Stimulated activated CD8-positive, alpha-beta memory T cell treated with anti-CD3 and anti-CD28 coated beads, Interleukin-12 subunit alpha, Interleukin-12 subunit beta, amount 100 ng/mL, for 1 hour (primary cell): ENCODE results near the gene WNT3A.
"Not testable (repeated sequence)": the region's sequence is repeated elsewhere in the genome, so short reads cannot be mapped to it uniquely, and the experiment has no call there.

Source experiments
- DNase-seq: peaks from one replicate; pipeline ENCODE4 v3.0.0-alpha.2; 2020; ENCODE audit warnings: low read depth

Gene WNT3A

GRCh38 chr1:228006786-228007048, at the start of gene WNT3A:
Gene WNT3A (plus strand): TSS chr1:228006998. CDS start chr1:228007129, 131 bp downstream.
- no peak for DNase-seq

DNA sequence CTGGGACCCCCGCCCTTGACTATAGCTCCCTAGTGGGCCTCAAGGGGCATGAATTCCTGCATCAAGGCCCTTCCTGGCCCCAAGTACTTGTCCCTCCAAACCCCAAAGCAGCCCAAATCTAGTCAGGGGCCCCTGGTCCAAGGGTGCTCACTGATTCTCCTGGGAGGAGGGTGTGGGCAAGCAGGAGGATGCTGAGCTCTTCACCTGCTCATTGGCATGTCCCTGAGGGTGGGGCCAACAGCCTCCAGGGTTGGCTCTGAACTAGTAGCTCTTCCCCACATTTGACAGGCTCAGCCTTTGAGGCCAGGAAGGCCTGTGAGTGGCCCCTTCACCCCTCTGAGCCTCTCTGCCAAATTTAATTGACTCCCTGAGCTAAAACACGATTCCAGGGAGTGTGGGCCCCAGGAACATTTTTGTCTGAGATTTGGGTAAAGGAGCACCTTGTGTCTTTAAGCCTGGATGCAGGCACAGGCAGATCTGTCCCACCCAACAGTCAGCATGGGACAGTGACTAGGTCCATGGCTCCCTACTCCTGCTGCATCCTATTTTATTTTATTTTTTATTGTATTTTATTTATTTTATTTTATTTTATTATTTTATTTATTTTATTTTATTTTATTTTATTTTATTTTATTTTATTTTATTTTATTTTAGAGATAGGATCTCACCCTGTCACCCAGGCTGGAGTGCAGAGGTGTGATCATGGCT, 48.0 kb upstream of the WNT3A start:
- no peak for DNase-seq

DNA sequence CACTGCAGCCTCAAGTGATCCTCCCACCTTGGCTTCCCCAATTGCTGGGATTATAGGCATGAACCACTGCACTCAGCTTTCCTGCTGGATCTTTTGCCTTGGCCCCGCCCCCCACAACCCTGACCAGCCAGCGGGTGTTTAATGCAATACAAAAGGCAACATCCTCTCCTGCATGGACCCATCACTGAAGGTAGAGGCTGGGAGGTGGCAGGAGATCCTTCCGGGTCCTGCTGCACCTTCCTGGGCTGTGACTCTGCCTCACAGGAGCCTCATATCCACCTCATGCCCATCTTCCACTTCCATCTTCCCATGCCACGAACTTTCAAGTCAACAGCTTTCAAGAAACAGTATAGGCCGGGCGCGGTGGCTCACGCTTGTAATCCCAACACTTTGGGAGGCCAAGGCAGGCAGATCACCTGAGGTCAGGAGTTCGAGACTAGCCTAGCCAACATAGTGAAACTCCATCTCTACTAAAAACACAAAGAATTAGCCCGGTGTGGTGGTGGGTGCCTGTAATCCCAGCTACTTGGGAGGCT, 47.4 kb upstream of the WNT3A start:
- no peak for DNase-seq

DNA sequence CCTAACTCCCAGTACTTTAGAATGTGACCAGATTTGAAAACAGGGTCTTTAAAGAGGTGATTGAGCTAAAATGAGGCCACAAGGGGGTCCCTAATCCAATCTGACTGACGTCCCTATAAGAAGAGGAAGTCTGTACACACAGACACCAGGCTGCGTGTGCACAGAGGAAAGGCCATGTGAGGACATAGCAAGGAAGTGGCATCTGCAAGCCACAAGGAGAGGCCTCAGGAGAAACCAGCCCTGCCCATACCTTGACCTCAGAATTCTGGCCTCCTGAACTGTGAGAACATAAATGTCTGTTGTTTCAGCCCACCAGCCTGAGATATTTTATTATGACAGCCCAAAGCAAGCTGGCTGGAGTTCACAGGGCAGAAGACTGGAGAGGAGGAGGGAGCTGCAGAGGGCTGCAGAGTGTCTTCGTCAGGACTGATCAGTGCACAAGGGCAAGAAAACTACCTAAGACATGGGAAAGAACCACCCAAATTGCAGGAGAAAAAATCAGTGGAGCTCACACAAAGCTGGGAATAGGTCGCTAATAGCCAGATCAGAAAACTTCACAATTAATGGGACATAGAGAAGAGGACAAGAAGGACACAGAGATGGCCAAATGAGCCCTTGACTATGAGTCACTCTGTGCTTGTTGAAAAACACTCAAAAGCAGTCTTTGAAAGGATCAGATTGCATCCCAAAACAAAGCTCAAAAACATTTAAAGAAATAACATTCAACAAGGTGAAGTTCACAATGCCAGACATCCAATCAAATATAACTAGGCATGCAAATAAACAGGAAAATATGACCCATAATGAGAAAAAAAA, 44.9 kb upstream of the WNT3A start:
- no peak for DNase-seq

DNA sequence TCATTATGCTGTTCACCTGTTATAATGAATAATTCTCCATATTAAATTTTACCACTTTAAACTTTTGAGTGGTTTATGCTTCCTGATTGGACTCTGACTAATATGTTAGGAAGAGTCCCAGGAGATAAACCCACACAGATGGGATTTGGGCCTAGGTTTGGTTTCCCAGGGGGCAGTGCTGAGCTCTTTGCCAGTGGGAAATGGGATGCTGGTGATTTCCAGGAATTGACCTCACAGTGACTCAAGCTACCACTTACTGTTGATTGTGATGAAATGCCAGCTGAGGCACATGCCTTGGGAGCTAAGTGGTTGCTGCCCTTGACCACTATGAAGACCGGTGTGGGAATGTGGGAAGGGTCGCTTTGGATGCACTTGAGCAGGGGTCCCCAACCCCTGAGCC, 40.1 kb upstream of the WNT3A start:
- DNase-seq: not testable (repeated sequence)

- DNase-seq: not testable (repeated sequence)
Measured at GRCh38 chr1:227967815-227968214, 39.0 kb upstream of the WNT3A start.

DNA sequence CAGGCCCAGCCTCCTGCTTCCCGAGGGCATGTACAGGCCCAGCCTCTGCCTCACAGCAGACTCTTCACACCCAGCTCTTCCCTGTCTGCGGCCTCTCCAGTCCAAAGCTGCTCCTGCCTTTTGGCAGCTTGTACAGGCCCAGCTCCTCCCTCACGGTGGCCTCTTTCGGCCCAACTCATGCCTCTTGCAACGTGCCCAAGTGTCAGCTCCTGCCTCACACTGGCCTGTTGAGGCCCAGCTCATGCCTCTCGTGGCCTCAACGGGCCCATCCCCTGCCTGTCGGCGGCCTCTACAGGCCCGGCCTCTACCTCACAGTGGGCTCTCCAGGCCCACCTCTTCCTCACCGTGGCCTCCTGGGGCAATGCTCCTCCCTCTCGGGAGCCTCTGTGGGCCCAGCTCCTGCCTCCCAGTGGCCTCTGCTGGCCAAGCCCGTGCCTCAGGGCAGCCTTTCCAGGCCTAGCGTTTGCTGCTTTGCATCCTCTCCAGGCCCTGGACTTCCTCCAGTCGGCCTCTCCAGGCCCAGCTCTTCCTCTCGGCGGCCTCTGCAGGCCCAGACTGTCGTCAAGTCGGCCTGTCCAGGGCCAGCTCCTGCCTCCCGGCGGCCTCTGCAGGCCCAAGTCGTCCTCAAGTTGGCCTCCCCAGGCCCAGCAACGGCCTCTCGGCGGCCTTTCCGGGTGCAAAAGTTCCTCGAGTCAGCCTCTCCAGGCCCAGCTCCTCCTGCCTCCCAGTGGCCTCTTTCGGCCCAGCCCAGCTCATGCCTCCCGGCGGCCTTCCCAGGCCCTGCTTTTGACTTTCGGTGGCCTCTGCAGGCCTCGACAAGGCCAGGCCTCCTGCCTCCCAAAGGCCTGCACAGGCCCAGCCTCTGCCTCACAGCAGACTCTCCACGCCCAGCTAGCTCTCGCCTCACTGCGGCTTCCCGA, 36.5 kb upstream of the WNT3A start:
- DNase-seq: not testable (repeated sequence)

DNA sequence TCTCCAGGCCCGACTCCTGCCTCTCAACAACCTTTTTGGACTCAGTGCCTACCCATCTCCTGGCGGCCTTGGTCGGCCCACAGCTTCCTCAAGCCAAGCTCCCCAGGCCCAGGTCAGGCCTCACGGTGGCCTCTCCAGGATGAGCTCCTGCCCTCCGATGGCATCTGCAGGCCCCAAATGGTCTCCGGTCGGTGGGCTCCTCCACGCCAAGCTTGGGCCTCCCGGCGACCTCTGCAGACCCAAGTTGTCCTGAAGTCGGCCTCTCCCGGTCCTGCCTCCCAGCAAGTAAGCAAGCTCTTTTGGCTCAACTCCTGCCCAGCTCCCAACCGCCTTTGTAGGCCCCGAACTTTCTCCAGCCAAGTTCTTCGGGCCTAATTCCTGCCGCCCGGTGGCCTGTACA, 35.6 kb upstream of the WNT3A start:
- not testable (repeated sequence) for DNase-seq

DNA sequence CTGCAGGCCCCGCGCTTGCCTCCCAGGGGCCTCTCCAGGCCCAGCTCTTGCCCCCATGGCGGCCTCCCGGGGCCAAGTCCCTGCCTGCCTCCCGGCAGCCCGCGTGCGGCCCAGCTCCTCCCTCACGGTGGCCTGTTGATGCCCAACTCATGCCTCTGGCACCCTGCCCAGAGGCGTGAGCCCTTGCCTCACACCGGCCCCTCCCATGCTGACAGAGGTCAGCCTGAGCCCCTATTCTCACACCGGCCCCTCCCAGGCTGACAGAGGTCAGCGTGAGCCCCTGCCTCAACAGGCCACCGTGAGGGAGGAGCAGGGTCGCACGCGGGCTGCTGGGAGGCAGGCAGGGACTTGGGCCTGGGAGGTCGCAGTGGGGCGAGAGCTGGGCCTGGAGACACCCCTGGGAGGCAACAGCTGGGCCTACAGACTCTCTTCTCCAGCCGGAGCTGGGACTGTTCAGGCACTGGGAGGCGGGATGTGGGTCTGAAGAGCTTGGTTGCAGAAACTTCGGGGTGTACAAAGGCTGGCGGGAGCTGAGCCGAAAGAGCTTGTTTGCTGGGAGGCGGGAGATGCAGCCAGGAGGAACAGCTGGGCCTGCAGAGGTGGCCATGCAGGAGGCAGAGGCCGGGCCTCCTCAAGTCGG, 35.0 kb upstream of the WNT3A start:
- not testable (repeated sequence) for DNase-seq

DNA sequence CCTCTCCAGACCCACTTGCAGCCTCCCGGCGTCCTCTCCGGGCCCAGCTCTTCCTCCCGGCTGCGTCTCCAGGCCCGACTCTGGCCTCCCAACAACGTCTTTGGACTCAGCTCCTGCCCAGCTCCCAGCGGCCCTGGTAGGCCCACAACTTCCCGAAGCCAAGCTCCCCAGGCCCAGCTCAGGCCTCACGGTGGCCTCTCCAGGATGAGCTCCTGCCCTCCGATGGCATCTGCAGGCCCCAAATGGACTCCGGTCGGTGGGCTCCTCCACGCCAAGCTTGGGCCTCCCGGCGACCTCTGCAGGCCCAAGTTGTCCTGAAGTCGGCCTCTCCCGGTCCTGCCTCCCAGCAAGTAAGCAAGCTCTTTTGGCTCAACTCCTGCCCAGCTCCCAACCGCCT, 34.5 kb upstream of the WNT3A start:
- not testable (repeated sequence) for DNase-seq

DNA sequence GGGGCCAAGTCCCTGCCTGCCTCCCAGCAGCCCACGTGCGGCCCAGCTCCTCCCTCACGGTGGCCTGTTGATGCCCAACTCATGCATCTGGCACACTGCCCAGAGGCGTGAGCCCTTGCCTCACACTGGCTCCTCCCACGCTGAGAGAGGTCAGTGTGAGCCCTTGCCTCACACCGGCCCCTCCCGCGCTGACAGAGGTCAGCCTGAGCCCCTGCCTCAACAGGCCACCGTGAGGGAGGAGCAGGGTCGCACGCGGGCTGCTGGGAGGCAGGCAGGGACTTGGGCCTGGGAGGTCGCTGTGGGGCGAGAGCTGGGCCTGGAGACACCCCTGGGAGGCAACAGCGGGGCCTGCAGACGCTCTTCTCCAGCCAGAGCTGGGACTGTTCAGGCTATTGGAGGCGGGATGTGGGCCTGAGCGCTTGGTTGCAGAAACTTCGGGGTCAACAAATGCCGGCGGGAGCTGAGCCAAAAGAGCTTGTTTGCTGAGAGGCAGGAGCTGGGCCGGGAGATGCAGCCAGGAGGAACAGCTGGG, 33.9 kb upstream of the WNT3A start:
- not testable (repeated sequence) for DNase-seq

- DNase-seq: not testable (repeated sequence)
Measured at GRCh38 chr1:227973724-227974288, 33.0 kb upstream of the WNT3A start.

DNA sequence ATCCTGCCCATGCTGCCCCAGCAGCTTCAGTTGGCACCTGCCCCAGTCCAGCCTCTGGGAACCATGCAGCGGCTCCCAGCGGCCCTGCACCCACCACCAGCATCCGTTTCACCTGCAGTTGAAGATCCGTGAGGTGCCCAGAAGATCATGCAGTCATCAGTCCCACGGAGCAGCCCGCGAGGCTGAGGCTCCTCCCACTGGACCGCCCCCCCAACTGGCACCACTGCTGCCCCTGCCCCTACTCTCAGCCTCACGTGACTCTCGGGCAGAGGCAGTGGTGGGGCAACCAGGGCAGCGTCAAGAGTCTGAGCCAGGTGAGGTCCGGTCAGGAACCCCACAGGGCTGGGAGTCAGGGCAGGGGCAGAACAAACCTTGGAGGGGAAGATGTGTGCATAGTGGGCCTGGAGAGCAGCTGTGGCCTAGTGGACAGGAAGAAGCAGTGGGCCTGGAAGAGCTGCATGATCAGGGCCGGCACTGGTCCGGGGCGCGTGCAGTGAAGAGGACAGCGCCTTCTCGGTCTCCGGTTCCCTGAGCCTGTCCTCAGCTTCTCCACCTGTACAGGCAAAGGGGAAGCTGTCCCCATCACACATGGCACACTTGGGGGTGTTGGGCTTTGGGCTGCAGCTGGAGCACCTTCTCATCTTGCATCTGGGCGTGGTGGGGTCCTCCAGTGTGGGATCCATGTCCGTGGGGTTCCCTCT, 31.1 kb upstream of the WNT3A start:
- DNase-seq: not testable (repeated sequence)

DNA sequence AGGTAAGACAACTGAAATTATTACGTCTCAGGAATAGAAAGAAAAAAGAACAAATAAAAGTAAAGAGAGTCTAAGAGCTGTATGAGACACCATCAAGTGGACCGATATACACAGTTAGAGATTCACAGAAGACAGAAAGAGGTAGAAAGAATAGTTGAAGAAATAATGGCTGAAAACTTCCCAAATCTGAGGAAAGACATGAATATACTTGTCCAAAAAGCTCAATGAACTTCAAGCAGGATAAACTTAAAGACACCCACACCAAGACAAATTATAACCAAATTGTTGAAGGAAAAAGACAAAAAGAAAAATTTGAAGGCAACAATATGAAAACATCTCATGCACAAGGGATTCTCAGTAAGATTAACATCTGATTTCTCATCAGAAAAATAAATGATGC, 19.6 kb upstream of the WNT3A start:
- no peak for DNase-seq

- no peak for DNase-seq
Measured at GRCh38 chr1:227994632-227995300, 12.0 kb upstream of the WNT3A start.

DNA sequence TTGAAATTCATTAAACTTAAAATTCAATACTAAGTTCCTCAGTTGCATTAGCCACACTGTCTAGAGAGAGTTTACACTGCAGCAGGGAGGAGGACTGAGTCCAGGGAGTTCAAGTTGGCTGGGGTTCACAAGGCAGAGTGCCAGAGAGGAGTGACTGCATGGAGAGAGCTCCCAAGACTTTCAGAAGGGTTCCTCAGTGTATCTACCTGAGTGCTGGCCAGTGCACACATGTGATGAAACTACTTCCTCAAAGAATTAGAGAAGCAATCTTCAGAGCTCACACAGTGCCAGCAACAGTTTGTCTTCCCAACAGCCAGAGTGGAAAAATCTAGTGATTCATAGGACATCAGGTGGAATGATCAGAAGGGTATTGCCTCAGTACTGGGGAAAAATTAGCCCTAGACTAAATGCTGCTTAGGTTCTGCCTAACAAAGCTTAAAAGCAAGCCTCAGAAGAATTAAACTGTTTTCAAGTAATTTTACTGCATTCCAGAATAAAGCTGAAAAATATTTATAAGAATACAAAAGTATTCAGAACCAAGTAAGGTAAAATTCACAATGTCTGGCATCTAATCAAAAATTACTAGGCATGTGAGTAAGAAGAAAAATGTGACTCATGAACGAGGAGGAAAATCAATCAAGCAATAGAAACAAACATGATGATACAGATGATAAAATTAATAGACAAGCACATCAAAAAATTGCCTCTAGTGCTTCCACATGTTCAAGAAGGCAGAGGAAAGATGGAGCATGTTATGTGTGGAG, 10.4 kb upstream of the WNT3A start:
- DNase-seq: no peak

DNA sequence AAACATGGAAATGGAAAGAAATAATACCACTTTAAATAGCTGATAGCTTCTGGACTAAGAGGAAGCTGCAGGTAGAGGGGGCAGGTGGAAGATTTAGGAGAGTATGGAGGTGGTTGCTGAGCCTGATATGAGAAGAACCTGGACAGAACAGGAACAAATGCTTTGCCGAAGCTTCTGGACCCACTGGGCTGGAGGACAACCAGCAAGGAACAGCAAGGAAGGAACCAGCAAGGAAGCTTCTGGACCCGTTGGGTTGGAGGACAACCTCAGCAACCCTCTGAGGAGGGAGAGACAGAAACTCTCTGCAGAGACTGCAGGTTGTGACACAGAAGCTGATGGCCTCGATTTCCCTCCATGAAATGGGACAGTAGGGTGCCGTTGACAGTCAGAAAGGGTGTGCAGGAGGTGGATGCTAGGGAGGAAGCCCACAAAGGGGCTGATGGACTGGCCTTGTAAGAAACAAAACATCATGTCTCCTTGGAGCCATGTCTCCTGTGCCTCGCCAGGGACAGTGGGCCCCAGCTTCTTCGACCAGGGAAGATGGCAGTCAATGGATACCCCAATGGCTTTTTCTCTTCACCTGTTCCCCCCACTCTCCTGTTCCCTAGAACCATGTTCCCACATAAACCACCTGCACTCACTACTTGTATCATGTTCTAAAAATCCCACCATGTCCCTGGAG, 8.3 kb upstream of the WNT3A start:
- no peak for DNase-seq

- DNase-seq: peak; percentile 29
Measured at GRCh38 chr1:227999056-227999930, 7.5 kb upstream of the WNT3A start.
